ENCODE data around the gene CHST11. TPM values are rescaled to one million over a fixed set of nuclear protein-coding genes. Genes with fewer than 3 reads are reported as not detected.

The CHST11 gene
- total and polyA plus RNA-seq, 2 of the 4 experiments (the other 2 are of a cell fraction): 1.4 to 2.7 TPM

- 77% methylated on average over 6 of the region's 12 CpGs; no CpG with 5 or more reads in 1 of the 2 experiments for WGBS, 2 experiments (ENCODE audit: extremely low coverage in 2 of 2, insufficient read length in 1 of 2)
These were observed 17.6 kb upstream of the CHST11 start for GRCh38 chr12:104439137-104439536.

More at GRCh38 chr12:104439137-104439536, 17.6 kb upstream of the CHST11 start:
- no peak for TF ChIP-seq FOS (IDR thresholded peaks at IDR 0.05; ENCODE audit: low read depth, low read length)
- TF ChIP-seq RCOR1 (IDR thresholded peaks at IDR 0.05; ENCODE audit: insufficient replicate concordance, low read length): no peak
- no peak for TF ChIP-seq MXI1 (IDR thresholded peaks at IDR 0.05; ENCODE audit: borderline replicate concordance, low read depth, low read length)
- no peak for DNase-seq
- dilution Hi-C loops (cut with HindIII; ENCODE audit: low sequenced_read_pairs, unreplicated experiment) (no loop called here), intact Hi-C loops (cut with micrococcal nuclease) (no loop called here), in situ Hi-C loops (cut with MboI; ENCODE audit: low sequenced_read_pairs) (no loop called here)
- CTCF ChIA-PET: no interaction called here
- Histone ChIP-seq H3K9ac (ENCODE audit: low read depth, low read length) (no peak overlapping the region), H3K4me3 (ENCODE audit: insufficient read depth, low read depth, low read length) (no peak overlapping the region), H2BK15ac (ENCODE audit: low read depth, low read length) (no peak overlapping the region), H4K20me1 (ENCODE audit: insufficient read depth, low read length) (no peaks in the 10 kb centered on the region), H3K79me1 (ENCODE audit: low read depth in 1 of 2, low read length in 2 of 2) (no peaks in the 10 kb centered on the region), H3K9me3 (ENCODE audit: control insufficient read depth, insufficient read depth, low read length) (no peaks in the 10 kb centered on the region), H3K4me1 (ENCODE audit: control insufficient read depth, insufficient read depth, low read length) (no peaks in the 10 kb centered on the region), H2BK20ac (ENCODE audit: low read depth, low read length) (no peak overlapping the region), H3K27me3 (ENCODE audit: control insufficient read depth, insufficient read depth, low read length) (peaks cover 61% of the 10 kb centered on the region), H4K91ac (ENCODE audit: insufficient read depth, low read depth, low read length) (no peak overlapping the region), H3K56ac (ENCODE audit: extremely low read depth, insufficient read depth, low read length) (no peak overlapping the region), H4K8ac (ENCODE audit: low read depth in 2 of 2, low read length in 2 of 2) (no peak overlapping the region), H2BK120ac (ENCODE audit: low read depth, low read length) (no peak overlapping the region), H2AK5ac (ENCODE audit: low read depth, low read length) (no peak overlapping the region), H3K4ac (ENCODE audit: low read depth, low read length) (no peak overlapping the region), H2BK5ac (ENCODE audit: low read depth, low read length, poor library complexity, severe bottlenecking) (no peak overlapping the region), H3K27ac (ENCODE audit: insufficient read depth, low read length) (no peak overlapping the region), H2AK9ac (replicated peaks; ENCODE audit: low read depth, low read length, poor library complexity) (no peak overlapping the region), H3K18ac (ENCODE audit: low read depth, low read length) (no peak overlapping the region), H2AFZ (replicated peaks; ENCODE audit: low read length, poor library complexity) (no peak overlapping the region), H3K36me3 (ENCODE audit: control insufficient read depth, insufficient read depth, low read length) (no peaks in the 10 kb centered on the region), H3K14ac (replicated peaks; ENCODE audit: low read depth, low read length) (no peak overlapping the region), H3K23ac (ENCODE audit: low read depth, low read length) (no peak overlapping the region), H3K4me2 (ENCODE audit: low read depth, low read length) (no peak overlapping the region), H4K5ac (ENCODE audit: low read depth, low read length) (no peak overlapping the region), H3K9me1 (ENCODE audit: insufficient read depth, low read length) (no peaks in the 10 kb centered on the region)
- ATAC-seq (ENCODE audit: low read depth): no peak
- no TSS peak for BruUV-seq (replicated peaks)
- POLR2A ChIA-PET (ENCODE audit: unreplicated experiment): interaction anchor here (0.6 kb wide), 1 partner anchor 298 kb away, joined by 3 read pairs; no protein-coding TSS in a partner anchor
